22Rv1 (cell line): ENCODE measurements around the gene CMYA5.

Experiments used
- ZFX ChIP-seq: fragments of 450-650 bp; IDR thresholded peaks from 2 replicates; pipeline ENCODE4 v1.6.1; 2017; ENCODE audit warnings: antibody characterized with exemption, borderline replicate concordance
- TF ChIP-seq, protein P1 (sequence below): fragments of 450-650 bp; IDR thresholded peaks from 2 replicates; pipeline ENCODE4 v1.5.1; 2017; ENCODE audit warnings: mild to moderate bottlenecking

DNA sequence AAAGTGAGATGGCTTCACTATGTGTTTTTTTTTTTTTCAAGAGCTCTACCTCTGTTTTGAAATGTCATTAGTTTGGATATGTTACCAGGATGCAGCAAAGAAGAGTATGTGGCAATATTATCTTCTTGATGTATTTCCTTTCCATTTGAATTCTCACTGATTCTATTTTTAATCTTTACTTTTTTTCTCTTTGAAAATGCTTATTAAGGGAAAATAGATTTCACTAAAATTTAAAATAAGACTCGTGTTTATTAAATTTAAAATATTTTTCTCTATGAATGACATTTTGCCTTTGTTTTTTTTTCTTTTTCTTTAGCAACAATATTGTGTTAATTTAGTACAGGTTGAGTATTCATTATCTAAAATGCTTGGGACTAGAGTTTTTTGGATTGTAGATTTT, 48.2 kb upstream of the CMYA5 start:
- TF ChIP-seq, protein P1, sequence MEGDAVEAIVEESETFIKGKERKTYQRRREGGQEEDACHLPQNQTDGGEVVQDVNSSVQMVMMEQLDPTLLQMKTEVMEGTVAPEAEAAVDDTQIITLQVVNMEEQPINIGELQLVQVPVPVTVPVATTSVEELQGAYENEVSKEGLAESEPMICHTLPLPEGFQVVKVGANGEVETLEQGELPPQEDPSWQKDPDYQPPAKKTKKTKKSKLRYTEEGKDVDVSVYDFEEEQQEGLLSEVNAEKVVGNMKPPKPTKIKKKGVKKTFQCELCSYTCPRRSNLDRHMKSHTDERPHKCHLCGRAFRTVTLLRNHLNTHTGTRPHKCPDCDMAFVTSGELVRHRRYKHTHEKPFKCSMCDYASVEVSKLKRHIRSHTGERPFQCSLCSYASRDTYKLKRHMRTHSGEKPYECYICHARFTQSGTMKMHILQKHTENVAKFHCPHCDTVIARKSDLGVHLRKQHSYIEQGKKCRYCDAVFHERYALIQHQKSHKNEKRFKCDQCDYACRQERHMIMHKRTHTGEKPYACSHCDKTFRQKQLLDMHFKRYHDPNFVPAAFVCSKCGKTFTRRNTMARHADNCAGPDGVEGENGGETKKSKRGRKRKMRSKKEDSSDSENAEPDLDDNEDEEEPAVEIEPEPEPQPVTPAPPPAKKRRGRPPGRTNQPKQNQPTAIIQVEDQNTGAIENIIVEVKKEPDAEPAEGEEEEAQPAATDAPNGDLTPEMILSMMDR, result no peak
- no peak for TF ChIP-seq ZFX
